A549 treated with dexamethasone at 1 μM for 4 hours (cell line): ENCODE data around the gene STX10. TPM values are rescaled to one million over a fixed set of nuclear protein-coding genes. Genes with fewer than 3 reads are reported as not detected.

Experiments
- total RNA-seq: library from RNA; stranded (reverse); fragments of 200-300 nt; extraction: Qiagen RNA extraction; gene quantifications from 5 replicates; pipeline ENCODE4 v1.2.3, GENCODE V29; 2022

Gene STX10
- 39.8 to 52.7 TPM (median 49.6 TPM) in 5 replicates for total RNA-seq

GRCh38 chr19:13150187-13150930, at the start of gene STX10, which contains the start of gene IER2:
TSS of gene STX10 (minus strand) at chr19:13150375. CDS start at chr19:13150173, 202 bp downstream.
TSS of gene IER2 (plus strand) at chr19:13150411. CDS start at chr19:13153187, 2,776 bp downstream.

GRCh38 chr19:13117772-13118423, 32.3 kb downstream of the STX10 start, which contains the start of gene NACC1:
TSS of gene NACC1 (plus strand) at chr19:13118264. CDS start at chr19:13135208, 16,944 bp downstream.

GRCh38 chr19:13116282-13117175, 33.6 kb downstream of the STX10 start, which contains the start of gene TRMT1:
TSS of gene TRMT1 (minus strand) at chr19:13116740. CDS start at chr19:13116399, 341 bp downstream.

GRCh38 chr19:13102666-13103580, 47.3 kb downstream of the STX10 start, which contains the start of gene LYL1:
TSS of gene LYL1 (minus strand) at chr19:13102858. CDS start at chr19:13101171, 1,687 bp downstream.

Other genes with a start within 250 kb of the STX10 start
- 0.16 to 0.58 TPM (median 0.38 TPM) in 5 replicates for gene SYCE2, start 231.1 kb downstream of the STX10 start, total RNA-seq
- gene FARSA, start 216.7 kb downstream of the STX10 start, total RNA-seq: 55.7 to 78.4 TPM (median 73.9 TPM) in 5 replicates
- gene CALR, start 211.8 kb downstream of the STX10 start, total RNA-seq: 500 to 578 TPM (median 550 TPM) in 5 replicates
- gene RAD23A, start 204.5 kb downstream of the STX10 start, total RNA-seq: 64.0 to 86.6 TPM (median 86.0 TPM) in 5 replicates
- gene GADD45GIP1, start 193.2 kb downstream of the STX10 start, total RNA-seq: 31.0 to 56.0 TPM (median 50.5 TPM) in 5 replicates
- 0.06 to 0.09 TPM (median 0.07 TPM) in 3 of 5 replicates, not detected in the others for gene DAND5, start 180.8 kb downstream of the STX10 start, total RNA-seq
- gene NFIX, start 154.9 kb downstream of the STX10 start, total RNA-seq: 3.0 to 4.6 TPM (median 4.5 TPM) in 5 replicates
- 0.47 to 0.80 TPM (median 0.69 TPM) in 5 replicates for gene LYL1, start 47.5 kb downstream of the STX10 start, total RNA-seq
- 26.3 to 37.8 TPM (median 34.8 TPM) in 5 replicates for gene TRMT1, start 33.6 kb downstream of the STX10 start, total RNA-seq
- 24.8 to 56.2 TPM (median 47.5 TPM) in 5 replicates for gene NACC1, start 32.1 kb downstream of the STX10 start, total RNA-seq
- 28.6 to 41.8 TPM (median 33.8 TPM) in 5 replicates for gene IER2, start within 50 bp of the STX10 start, total RNA-seq